IPS-NIHi7 (cell line): ENCODE results near the gene DZIP1.
"Not testable (repeated sequence)": the region's sequence is repeated elsewhere in the genome, so short reads cannot be mapped to it uniquely, and the experiment has no call there.

Experiments
- DNase-seq: peaks from one replicate; pipeline ENCODE4 v3.0.0; 2012; ENCODE audit warnings: mixed read lengths; ENCODE audit errors: extremely low spot score

Gene DZIP1

GRCh38 chr13:95644601-95645052 lies at the start of gene DZIP1:
TSS of gene DZIP1 (minus strand) at chr13:95644706. CDS start at chr13:95642029, 2,677 bp downstream.
- DNase-seq: peak; percentile 92

- not testable (repeated sequence) for DNase-seq
Measured at GRCh38 chr13:95690986-95691385, 46.5 kb upstream of the DZIP1 start.

GRCh38 chr13:95689582-95689926 lies 45.0 kb upstream of the DZIP1 start:
- DNase-seq: no peak

GRCh38 chr13:95684960-95685359 lies 40.5 kb upstream of the DZIP1 start:
- not testable (repeated sequence) for DNase-seq

- DNase-seq: no peak
Measured at GRCh38 chr13:95684418-95684817, 39.9 kb upstream of the DZIP1 start.

- DNase-seq: no peak
Measured at GRCh38 chr13:95679722-95680121, 35.2 kb upstream of the DZIP1 start.

- no peak for DNase-seq
Measured at GRCh38 chr13:95678967-95679366, 34.5 kb upstream of the DZIP1 start.

- DNase-seq: no peak
Measured at GRCh38 chr13:95677564-95678266, 33.2 kb upstream of the DZIP1 start.

- peak; percentile 98 for DNase-seq
Measured at GRCh38 chr13:95676762-95677563, 32.5 kb upstream of the DZIP1 start, which contains the start of gene DNAJC3. TSS of gene DNAJC3 (plus strand) at chr13:95677139. CDS start at chr13:95677256, 117 bp downstream.

- DNase-seq: peak; percentile 22
Measured at GRCh38 chr13:95676105-95676761, 31.7 kb upstream of the DZIP1 start.

- no peak for DNase-seq
Measured at GRCh38 chr13:95671597-95671996, 27.1 kb upstream of the DZIP1 start.

- DNase-seq: not testable (repeated sequence)
Measured at GRCh38 chr13:95667235-95667634, 22.7 kb upstream of the DZIP1 start.

GRCh38 chr13:95660981-95661581 lies 16.6 kb upstream of the DZIP1 start:
- DNase-seq: peak; percentile 29

GRCh38 chr13:95659500-95659899 lies 15.0 kb upstream of the DZIP1 start:
- no peak for DNase-seq

- no peak for DNase-seq
Measured at GRCh38 chr13:95656386-95657015, 12.0 kb upstream of the DZIP1 start.

- DNase-seq: no peak
Measured at GRCh38 chr13:95652821-95653220, 8.3 kb upstream of the DZIP1 start.

GRCh38 chr13:95652244-95652764 lies 7.8 kb upstream of the DZIP1 start:
- no peak for DNase-seq

- no peak for DNase-seq
Measured at GRCh38 chr13:95650696-95651095, 6.2 kb upstream of the DZIP1 start.

- DNase-seq: no peak
Measured at GRCh38 chr13:95647321-95647720, 2.8 kb upstream of the DZIP1 start.

GRCh38 chr13:95643936-95644598 lies 439 bp downstream of the DZIP1 start:
- DNase-seq: peak; percentile 35

GRCh38 chr13:95643571-95643935 lies 953 bp downstream of the DZIP1 start:
- DNase-seq: no peak
